SU-DHL-6 (cell line): ENCODE measurements around the gene BBS2.

ENCODE experiments used
- H2AFZ ChIP-seq: fragments of 200-600 bp; sonication (generic); 2 replicates; pipeline ENCODE4 v1.6.1; 2014; ENCODE audit warnings: low read depth, mild to moderate bottlenecking, moderate library complexity, mixed read lengths, antibody characterized with exemption, low read length; ENCODE audit not compliant: severe bottlenecking
- H3F3A ChIP-seq: fragments of 200-600 bp; shearing (Covaris generic); 2 replicates; pipeline ENCODE4 v1.6.0; 2016; ENCODE audit warnings: antibody characterized with exemption, mild to moderate bottlenecking; ENCODE audit not compliant: insufficient read depth
- H3K27ac ChIP-seq: fragments of 200-600 bp; sonication (generic); 2 replicates; pipeline ENCODE4 v1.5.1; 2016; ENCODE audit warnings: low read depth, mild to moderate bottlenecking, low read length, moderate library complexity, mixed read lengths
- H3K27me3 ChIP-seq: fragments of 200-600 bp; sonication (generic), shearing (Covaris generic); 2 replicates; pipeline ENCODE4 v1.6.0; 2014; ENCODE audit warnings: mild to moderate bottlenecking, low read length
- H3K36me3 ChIP-seq: fragments of 200-600 bp; sonication (generic); 2 replicates; pipeline ENCODE4 v1.6.1; 2014; ENCODE audit warnings: mild to moderate bottlenecking, low read length, mixed read lengths
- H3K4me2 ChIP-seq: fragments of 300-600, 200-600 bp; shearing (Covaris generic), sonication (generic); 2 replicates; pipeline ENCODE4 v1.6.0; 2014; ENCODE audit warnings: low read length, low read depth, mild to moderate bottlenecking; ENCODE audit not compliant: poor library complexity, severe bottlenecking
- H3K4me3 ChIP-seq: fragments of 200-600 bp; sonication (generic); 2 replicates; pipeline ENCODE4 v1.5.1; 2014; ENCODE audit warnings: antibody characterized with exemption, low read length, mild to moderate bottlenecking, mixed read lengths; ENCODE audit not compliant: insufficient read depth, poor library complexity, severe bottlenecking
- H3K79me2 ChIP-seq: fragments of 200-600 bp; sonication (generic); 2 replicates; pipeline ENCODE4 v1.6.1; 2014; ENCODE audit warnings: mild to moderate bottlenecking, low read length, moderate library complexity; ENCODE audit not compliant: insufficient read depth
- H3K9ac ChIP-seq: fragments of 200-600 bp; sonication (generic); 2 replicates; pipeline ENCODE4 v1.7.0; 2014; ENCODE audit warnings: mild to moderate bottlenecking, low read length
- H3K9me2 ChIP-seq: fragments of 200-600 bp; sonication (generic); replicated peaks from 2 replicates; pipeline ENCODE4 v1.6.1; 2014; ENCODE audit warnings: low read length; ENCODE audit not compliant: insufficient read depth
- H3K9me3 ChIP-seq: fragments of 200-600 bp; sonication (generic); 2 replicates; pipeline ENCODE4 v1.6.1; 2014; ENCODE audit warnings: low read length, mixed read lengths; ENCODE audit not compliant: insufficient read depth
- H4K20me1 ChIP-seq: fragments of 200-600 bp; sonication (generic); 2 replicates; pipeline ENCODE4 v1.6.1; 2014; ENCODE audit warnings: low read depth, mild to moderate bottlenecking, antibody characterized with exemption, low read length, moderate library complexity, mixed read lengths
- EZH2phosphoT487 ChIP-seq: fragments of 200-600 bp; sonication (generic), shearing (Covaris generic); conservative IDR thresholded peaks from 2 replicates; pipeline ENCODE4 v1.6.1; 2018; ENCODE audit warnings: mild to moderate bottlenecking, antibody characterized with exemption, low read length, moderate library complexity, mixed read lengths
- TF ChIP-seq, protein P1 (sequence below): fragments of 200-600 bp; sonication (generic); IDR thresholded peaks from one replicate; pipeline ENCODE4 v1.5.1; 2017; ENCODE audit warnings: antibody characterized with exemption, mild to moderate bottlenecking, low read length, moderate library complexity; ENCODE audit not compliant: insufficient read depth, poor library complexity, severe bottlenecking

The BBS2 gene

DNA sequence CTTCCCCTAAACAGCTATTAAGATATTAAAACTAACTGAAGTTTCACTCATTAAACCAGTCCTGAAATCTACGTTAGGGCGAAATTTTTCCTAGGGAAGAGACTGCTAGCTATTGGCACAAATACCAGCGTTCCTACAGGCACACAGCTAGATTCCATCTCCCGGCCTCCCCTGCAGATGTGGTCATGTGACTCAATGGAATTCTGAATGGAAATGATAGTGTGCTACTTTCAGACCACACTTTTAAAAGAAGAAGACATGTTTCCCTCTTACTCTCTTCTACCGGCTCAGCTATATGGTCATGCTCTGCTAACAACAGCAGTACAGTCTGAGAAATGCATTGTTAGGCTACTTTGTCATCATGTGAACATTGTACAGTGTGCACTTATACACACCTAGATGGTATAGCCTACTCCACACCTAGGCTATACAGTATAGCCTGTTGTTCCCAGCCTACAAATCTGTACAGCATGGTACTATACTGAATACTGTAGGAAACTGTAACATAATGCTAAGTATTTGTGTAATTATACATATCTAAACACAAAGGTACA, 37.1 kb downstream of the BBS2 start:
- H4K20me1 ChIP-seq, result no peaks in the 10 kb centered on the region
- no peaks in the 10 kb centered on the region for H3K9me2 ChIP-seq
- H3K27ac ChIP-seq, result no peak overlapping the region
- H3K9ac ChIP-seq, result no peak overlapping the region
- H3K79me2 ChIP-seq, result no peaks in the 10 kb centered on the region
- H3K27me3 ChIP-seq, result no peaks in the 10 kb centered on the region
- TF ChIP-seq, protein P1, sequence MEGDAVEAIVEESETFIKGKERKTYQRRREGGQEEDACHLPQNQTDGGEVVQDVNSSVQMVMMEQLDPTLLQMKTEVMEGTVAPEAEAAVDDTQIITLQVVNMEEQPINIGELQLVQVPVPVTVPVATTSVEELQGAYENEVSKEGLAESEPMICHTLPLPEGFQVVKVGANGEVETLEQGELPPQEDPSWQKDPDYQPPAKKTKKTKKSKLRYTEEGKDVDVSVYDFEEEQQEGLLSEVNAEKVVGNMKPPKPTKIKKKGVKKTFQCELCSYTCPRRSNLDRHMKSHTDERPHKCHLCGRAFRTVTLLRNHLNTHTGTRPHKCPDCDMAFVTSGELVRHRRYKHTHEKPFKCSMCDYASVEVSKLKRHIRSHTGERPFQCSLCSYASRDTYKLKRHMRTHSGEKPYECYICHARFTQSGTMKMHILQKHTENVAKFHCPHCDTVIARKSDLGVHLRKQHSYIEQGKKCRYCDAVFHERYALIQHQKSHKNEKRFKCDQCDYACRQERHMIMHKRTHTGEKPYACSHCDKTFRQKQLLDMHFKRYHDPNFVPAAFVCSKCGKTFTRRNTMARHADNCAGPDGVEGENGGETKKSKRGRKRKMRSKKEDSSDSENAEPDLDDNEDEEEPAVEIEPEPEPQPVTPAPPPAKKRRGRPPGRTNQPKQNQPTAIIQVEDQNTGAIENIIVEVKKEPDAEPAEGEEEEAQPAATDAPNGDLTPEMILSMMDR, result no peak
- no peak for TF ChIP-seq EZH2phosphoT487
- no peak overlapping the region for H3K4me3 ChIP-seq
- no peaks in the 10 kb centered on the region for H3K9me3 ChIP-seq
- H2AFZ ChIP-seq, result no peak overlapping the region
- H3F3A ChIP-seq, result no peaks in the 10 kb centered on the region
- H3K4me2 ChIP-seq, result no peak overlapping the region
- peaks cover 8% of the 10 kb centered on the region; the same call in 1 of the 2 replicates for H3K36me3 ChIP-seq

DNA sequence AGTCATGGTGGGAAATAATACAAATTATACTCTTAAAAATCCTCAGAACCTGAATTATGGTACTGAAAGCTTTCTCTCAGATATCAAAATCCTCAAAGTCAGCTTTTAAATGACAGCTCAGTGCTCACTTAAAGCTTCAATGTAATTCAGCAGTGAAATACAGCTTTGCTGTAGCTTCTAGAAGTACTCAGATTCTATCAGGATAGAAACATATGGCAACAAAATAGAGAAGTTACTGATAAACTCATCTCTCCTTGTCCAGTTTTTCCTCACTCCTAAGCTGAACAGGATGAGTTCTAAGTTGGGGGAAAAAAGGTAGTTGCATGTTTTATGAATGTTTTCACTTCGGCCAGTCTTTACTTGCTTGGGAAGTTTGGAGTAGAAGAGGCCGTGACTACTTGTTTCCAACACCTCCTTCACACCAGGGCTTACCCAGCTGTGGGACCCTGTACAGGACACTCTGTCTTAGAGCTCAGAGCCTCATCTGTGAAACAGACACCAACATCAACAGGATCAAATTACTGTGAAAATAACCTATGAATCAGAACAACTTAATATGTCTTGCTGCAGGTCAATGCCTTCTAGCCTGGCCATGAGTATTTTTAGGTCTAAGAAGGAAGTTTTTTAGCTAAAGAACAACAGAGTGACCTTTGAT, 38.2 kb downstream of the BBS2 start:
- TF ChIP-seq, protein P1, result no peak
- TF ChIP-seq EZH2phosphoT487, result no peak
- Histone ChIP-seq H3K9me3 (no peaks in the 10 kb centered on the region), H3K27ac (no peak overlapping the region), H3K79me2 (no peaks in the 10 kb centered on the region), H3K9ac (no peak overlapping the region), H3K4me2 (no peak overlapping the region), H3K36me3 (peaks cover 17% of the 10 kb centered on the region), H3K9me2 (no peaks in the 10 kb centered on the region), H4K20me1 (no peaks in the 10 kb centered on the region), H3F3A (no peaks in the 10 kb centered on the region), H3K4me3 (no peak overlapping the region), H3K27me3 (no peaks in the 10 kb centered on the region), H2AFZ (no peak overlapping the region)

DNA sequence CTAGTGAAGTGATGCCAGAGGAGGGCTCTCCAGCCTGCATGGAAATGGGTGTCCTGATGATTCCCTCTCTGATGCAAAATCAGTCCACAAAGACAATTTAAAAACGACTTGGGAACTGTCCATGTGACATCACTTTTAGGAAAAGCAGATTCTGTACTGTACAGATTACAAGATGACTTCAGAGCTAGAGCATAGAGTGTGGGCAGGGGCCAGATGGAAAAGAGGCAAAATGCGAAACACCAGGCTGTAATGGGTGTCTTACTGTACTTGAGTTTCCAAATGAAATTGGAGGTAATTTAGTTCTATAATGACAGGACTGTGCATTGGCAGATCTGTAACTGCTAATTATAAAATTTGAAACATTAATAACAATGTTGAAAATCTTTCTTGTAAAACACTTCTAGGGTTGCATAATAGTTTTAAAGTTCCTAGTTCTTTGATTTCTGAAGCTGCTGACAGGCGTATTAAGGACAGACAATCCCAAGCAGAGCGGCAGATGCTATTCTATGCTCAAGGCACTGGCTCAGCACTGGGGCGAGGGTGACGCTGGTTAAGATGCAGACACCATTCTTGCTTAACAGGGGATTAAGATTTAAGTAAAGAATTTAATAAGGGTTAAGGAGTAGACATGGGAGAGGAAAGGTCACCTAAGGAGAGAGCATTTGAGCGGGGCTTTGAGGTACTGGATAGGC, 38.9 kb downstream of the BBS2 start:
- H3K9ac ChIP-seq, result no peak overlapping the region
- TF ChIP-seq EZH2phosphoT487, result no peak
- TF ChIP-seq, protein P1, result no peak

More for the DNA sequence above, 38.9 kb downstream of the BBS2 start:
- Histone ChIP-seq H3K27me3 (no peaks in the 10 kb centered on the region), H3K4me2 (no peak overlapping the region), H3K4me3 (no peak overlapping the region), H3F3A (no peaks in the 10 kb centered on the region), H3K27ac (no peak overlapping the region), H2AFZ (no peak overlapping the region), H4K20me1 (no peaks in the 10 kb centered on the region), H3K9me3 (no peaks in the 10 kb centered on the region), H3K36me3 (peaks cover 23% of the 10 kb centered on the region), H3K79me2 (no peaks in the 10 kb centered on the region), H3K9me2 (no peaks in the 10 kb centered on the region)
